ENCODE data around the gene LMAN1L.

Gene LMAN1L

DNA sequence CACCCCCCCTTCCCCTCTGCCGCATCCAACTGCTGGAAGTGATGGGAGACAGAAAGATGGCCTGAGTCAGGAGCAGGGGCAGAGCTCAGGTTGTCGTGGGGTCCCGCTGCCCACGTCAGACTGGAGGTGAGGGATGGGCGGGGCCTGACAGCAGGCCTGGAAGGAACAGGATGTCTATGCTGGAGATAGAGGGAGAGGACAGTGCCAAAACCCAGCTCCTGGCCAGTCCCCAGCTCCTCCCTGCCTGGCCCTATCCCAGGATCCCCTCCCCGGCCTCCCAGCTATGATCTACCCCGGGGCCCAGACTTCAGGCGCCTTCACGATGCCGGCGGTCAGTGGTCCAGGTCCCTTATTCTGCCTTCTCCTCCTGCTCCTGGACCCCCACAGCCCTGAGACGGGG lies at the start of gene LMAN1L:
LMAN1L (plus strand) TSS at position 303 of the 400 bp plus-strand sequence; CDS start at position 323, 20 bp downstream.
- FAIRE-seq: no peak
- DNase-seq (ENCODE audit: extremely low spot score, insufficient read length, low read depth): no peak

DNA sequence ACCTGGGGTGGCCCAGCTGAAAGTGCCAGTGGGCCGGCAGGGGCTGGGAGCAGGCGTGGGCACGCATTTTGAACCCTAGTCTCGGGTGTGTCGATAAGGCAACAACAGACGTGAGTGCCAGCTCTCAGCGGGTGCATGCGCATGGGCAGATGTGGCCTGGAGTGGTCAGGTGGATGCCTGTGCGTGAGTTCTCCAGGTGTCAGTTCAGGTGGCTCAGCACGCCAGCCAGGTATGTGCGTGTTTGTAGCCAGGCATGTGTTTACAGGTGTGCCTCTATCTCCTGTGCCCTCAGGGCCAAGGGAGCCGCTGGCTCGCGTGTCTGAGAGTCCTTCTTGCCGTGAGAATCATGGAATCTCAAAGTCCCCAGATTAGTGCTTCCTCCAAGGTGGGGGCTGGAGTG lies 49.2 kb upstream of the LMAN1L start:
- FAIRE-seq: no peak

DNA sequence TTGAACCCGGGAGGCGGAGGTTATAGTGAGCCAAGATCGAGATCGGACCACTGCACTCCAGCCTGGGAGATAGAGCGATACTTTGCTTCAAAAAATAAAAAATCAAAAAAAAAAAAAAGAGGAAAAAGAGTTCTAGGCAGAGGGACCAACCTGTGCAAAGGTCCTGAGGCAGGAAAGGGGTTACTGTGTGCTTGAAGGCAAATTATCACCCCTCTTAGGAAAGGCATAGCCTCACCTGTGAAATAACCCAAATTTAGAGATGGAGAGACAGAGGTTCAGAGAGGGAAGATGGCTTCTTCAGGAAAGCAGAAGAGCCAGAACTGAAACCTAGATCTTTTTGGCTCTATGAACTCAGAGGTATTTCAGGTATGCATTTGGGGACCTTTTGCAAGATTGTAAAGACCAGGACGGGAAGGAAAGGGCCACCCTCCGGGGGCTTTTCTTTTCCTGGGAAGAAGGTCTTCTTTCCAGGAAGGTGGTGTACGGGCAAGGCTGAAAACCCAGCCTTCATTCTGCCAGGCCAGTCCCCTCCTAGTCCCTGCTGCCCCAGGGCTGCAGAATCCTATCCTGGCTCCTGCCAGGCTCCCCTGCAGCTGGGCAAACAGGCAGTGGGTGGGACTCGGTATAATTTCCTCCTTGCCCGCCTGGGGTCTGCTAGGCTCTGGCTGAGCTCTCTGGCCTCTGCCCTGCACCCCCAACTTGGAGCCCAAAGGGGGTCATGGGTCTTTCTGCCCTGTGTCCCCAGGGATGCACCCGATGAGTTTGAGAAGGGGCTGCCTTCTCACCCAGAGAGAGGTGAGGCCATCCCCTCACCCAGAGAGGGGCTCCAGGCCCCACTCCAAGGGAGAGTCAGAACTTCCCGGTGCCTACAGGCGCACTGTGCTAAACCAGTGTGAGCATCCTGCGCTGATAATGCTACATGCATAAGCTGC lies 45.2 kb upstream of the LMAN1L start:
- FAIRE-seq: no peak

More for the DNA sequence above, 49.2 kb upstream of the LMAN1L start:
- DNase-seq (ENCODE audit: extremely low spot score, insufficient read length, low read depth): no peak

DNA sequence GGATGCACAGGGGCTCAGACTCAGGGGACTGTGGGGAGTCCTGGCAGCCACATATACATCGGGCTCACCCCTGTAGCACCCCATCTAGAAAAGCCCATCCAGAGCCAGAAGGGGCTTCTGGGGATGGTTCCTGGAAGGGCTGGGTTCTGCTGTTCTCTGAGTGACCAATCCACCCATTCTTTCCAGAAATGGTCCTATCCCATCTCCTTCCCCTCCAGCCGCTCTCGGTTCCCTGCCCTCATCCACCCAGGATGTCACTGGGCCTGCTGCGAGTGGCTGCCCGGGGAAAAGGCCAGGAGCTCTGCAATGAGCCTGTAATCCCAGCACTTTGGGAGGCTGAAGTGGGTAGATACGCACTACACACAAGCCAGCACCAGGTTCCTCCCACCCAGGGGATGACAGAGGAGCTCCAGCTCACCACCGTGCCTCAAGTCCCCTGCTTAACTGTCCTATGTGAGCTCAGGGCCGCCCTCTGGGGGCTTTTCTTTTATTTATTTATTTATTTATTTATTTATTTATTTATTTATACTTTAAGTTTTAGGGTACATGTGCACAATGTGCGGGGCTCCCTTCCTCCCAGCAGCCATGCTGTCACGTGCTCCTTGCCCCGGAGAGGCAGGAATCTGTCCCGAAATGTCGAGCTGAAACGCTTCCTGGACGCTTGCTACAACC lies 44.4 kb upstream of the LMAN1L start:
- DNase-seq (ENCODE audit: extremely low spot score, insufficient read length, low read depth): no peak

More for the DNA sequence above, 45.2 kb upstream of the LMAN1L start:
- DNase-seq (ENCODE audit: extremely low spot score, insufficient read length, low read depth): no peak

GRCh38 chr15:74768771-74769342 lies 43.8 kb upstream of the LMAN1L start:
- DNase-seq (ENCODE audit: extremely low spot score, insufficient read length, low read depth): no peak
- peak; percentile 81 for FAIRE-seq

More for the DNA sequence above, 44.4 kb upstream of the LMAN1L start:
- no peak for FAIRE-seq

DNA sequence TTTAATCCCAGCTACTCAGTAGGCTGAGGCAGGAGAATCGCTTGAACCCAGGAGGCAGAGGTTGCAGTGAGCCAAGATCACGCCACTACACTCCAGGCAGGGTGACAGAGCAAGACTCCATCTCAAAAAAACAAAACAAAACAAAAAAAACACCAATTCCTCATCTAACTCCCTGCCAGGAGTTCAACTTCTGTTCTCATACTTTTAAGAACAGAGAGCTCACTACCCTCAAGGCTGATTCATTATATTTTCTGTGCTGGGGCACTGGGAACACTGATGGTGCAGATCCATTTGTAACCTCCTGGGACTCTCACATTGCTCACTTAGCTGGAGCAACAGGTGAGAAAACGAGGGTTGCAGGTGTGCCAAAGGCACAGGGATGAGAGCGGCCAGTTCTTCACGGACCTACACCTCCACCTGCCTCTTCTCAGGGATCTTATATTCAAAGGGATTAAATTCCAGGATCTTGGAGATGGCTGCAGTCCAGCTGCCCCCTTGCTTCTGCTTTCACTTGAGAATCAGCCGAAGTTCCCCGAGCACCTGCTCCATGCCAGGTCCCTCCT lies 43.1 kb upstream of the LMAN1L start:
- no peak for FAIRE-seq
- DNase-seq (ENCODE audit: extremely low spot score, insufficient read length, low read depth): no peak

DNA sequence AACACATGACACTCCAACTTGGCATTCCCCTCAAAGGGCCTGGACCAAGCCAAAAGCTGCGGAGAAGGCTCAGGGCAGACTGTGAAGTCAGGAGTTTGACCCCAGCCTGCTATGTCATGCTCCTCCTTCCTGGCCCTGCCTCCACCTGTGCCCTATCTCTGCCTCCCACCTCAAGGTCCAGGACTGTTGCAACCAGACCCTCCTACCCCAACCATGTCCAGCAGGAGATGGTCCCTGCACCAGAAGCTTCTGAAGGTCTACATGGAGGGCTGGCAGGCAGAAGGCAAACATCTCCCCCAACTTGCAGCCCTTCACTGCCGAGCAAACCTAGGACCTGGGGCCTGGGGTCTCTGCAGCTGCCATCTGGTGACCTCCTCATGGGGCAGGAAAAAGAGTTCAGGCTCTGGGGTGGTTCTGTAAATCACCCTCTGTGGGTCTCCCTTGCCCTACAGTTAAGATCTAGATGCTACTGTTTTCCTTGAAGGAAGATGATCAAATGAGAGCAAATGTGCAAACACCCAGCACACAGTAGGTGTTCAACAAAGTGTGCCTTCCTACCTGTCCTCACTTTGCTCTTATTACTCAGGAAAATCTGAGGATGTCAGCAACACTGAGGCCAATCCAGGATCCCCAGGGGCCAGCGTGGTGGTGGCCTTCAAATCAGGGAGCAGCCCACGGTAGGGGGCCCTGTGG lies 42.3 kb upstream of the LMAN1L start:
- FAIRE-seq (no peak), DNase-seq (ENCODE audit: extremely low spot score, insufficient read length, low read depth) (no peak)

DNA sequence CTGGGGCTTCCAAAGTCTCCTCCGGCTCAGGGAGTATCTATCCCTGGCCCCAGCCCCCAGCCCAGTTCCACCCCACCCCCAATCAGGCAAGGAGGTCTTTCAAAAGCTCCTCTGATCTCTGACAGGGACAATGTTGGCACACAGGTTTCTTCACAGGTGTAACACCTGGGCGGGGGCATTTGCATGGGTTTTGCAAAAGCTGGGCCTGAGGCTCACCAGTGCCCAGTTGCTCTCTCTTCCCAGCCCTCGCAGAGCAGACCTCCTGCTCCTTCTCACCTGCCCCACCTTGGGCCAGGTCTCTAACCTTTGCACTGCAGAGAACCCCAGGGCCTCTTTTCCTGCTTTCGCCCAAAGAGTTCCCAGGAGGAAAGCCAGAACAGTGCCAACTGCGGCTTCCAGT lies 39.3 kb upstream of the LMAN1L start:
- DNase-seq (ENCODE audit: extremely low spot score, insufficient read length, low read depth) (no peak), FAIRE-seq (no peak)

DNA sequence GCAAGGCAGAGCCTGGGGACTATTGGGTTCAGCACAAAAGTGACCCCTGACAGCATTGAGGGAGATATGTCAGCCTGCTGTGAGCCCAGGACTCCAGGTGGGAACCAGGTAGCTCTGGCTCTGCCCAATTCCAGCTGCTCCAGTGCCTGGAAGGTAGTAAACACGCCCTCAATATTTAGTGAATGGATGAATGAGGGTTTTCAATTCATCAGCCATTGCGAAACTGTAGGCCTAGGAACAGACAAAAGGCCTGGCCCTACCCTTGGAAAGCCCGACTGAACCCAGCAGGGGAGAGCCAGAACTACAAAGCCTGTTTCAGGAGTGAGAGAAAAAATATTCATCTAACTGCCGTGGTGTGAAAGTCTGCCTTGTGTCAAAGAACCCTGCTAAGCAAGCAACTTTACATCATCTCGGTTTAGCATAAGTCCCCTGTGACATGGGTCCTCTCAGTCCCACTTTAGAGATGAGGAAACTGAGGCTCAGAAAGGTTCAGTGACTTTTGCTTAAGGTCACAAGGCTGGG lies 38.8 kb upstream of the LMAN1L start:
- no peak for DNase-seq (ENCODE audit: extremely low spot score, insufficient read length, low read depth)
- FAIRE-seq: peak; percentile 24

DNA sequence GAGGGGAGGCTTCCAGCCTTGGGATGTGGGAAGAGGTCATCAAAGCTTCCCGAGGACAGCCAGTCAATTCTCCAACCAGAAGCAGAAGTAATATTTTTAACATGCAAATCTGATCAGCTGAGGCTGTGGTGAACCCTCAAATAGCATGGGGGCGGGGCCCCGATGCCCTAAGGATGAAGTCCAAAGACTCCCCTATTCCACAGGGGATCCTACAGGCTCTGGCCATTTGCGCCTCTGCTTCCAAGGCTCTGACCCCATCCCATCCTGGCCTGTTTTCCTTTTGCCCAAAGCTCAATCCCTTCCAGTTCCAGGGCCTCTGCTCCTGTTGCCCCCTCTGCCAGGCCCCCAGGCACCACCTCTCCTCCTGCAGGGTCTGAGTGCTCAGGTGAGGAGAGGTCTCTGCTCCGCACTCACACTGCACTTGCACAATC lies 37.5 kb upstream of the LMAN1L start:
- no peak for DNase-seq (ENCODE audit: extremely low spot score, insufficient read length, low read depth)
- peak; percentile 75 for FAIRE-seq

DNA sequence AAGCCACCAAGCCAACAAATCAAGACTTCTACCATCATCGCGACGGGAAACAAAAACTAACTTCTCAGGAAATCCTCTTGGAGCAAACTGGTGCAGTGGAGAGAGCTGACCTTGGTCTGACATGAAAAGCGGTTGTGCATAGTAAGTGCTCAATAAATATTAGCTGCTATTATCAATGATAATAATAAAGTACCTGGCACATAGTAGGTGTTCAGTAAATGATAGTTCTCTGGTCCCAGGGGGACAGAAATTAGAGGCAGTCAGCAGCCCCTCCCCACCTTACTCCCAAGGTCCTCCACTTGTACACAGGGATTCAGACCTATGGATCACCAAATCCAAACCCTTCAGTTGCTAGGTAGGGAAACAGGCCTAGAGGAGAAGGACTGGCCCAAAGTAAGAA lies 36.7 kb upstream of the LMAN1L start:
- DNase-seq (ENCODE audit: extremely low spot score, insufficient read length, low read depth) (no peak), FAIRE-seq (no peak)

DNA sequence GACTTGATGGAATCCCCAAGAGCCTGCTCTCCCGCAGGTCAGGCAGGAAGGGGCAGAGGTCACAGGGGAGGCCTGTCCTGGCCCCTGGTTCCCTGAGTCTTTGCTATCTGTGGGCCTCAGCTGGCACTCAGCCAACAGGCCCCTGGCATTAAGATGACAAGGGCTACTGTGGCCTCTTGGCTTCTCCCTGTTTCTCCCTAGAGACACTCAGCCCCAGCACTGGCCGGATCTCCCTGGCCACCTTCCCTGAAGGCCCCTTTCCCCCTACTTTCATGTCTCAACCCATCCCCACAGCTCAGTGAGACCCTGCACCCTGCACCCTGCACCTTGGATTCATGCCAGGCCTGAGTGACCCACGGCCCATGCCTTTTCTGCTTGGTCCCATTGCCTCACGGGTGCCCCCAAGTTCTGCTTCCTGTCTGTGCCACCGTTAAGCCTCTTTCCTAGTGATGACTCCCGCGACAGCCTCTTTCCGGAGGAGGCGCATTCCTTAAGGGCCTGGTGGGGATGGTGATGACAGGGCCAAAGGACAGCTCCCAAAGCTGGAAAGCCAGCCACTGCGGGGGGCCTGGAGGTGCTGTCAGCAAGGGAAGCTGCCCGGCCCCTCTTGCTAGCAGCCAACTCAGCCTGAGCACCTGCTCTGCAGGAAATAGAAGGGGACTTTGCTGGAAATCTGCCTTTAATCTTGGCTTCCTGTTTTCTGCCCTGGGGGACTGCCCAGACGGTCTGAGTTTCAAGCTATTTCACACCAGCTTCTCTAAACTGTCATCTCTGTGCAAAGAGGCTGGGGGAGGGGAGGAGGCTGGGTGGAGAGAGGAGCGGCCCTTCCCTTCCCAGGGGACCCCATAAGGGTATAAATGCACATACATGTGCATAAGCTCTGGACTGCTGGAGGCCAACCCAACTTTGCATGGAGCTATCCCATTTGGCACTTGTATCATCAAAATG lies 35.5 kb upstream of the LMAN1L start:
- FAIRE-seq (peak; percentile 97), DNase-seq (ENCODE audit: extremely low spot score, insufficient read length, low read depth) (no peak)

DNA sequence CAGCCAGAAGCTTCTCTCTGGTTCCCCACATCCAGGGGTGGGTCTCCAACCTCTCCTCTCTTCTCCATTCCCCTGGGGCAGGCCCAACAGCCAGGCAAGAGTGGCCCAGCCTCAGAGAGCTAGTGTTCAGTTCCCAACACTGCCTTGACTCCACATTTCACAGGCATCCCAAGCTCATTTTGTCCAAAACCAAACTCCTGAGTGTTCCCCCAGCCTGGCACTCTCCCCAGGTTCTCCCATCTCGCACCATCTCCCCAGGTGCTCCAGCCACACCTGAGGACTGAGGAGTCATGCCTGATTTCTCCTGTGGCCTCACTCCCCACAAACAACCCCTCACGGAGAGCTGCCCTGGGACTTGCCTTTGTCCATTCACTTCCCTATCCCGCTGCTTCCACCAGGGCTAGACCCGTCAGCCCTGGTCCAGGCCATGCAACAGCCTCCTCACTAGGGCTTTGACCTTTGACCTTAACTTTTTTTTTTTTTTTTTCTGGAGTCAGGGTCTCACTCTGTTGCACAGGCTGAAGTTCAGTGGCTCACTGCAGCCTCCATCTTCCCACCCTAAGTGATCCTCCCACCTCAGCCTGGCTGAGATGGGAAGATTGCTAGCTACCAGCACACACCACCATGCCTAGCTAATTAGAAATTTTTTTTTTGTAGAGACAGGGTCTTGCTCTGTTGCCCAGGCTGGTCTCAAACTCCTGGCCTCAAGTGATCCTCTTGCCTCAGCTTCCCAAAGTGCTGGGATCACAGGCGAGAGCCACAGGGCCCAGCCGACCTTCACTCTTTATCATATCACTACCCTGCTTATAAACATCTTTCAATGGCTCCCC lies 34.7 kb upstream of the LMAN1L start:
- FAIRE-seq: no peak

GRCh38 chr15:74778599-74778970 lies 34.0 kb upstream of the LMAN1L start:
- no peak for DNase-seq (ENCODE audit: extremely low spot score, insufficient read length, low read depth)
- no peak for FAIRE-seq

More for the DNA sequence above, 34.7 kb upstream of the LMAN1L start:
- no peak for DNase-seq (ENCODE audit: extremely low spot score, insufficient read length, low read depth)

- FAIRE-seq (no peak), DNase-seq (ENCODE audit: extremely low spot score, insufficient read length, low read depth) (no peak)
Observed at GRCh38 chr15:74779162-74779648, 33.4 kb upstream of the LMAN1L start.

- DNase-seq (ENCODE audit: extremely low spot score, insufficient read length, low read depth): no peak
- peak; percentile 83 for FAIRE-seq
Observed at GRCh38 chr15:74780523-74781430, 31.9 kb upstream of the LMAN1L start.

Data from GM18507 (cell line).